Fibroblast of skin of abdomen (primary cell): ENCODE results near the gene TPM2.
A peak's percentile ranks its signal among the peaks of the same experiment; 100 is the strongest.

Source experiments
- DNase-seq: peaks from one replicate; pipeline ENCODE4 v3.0.0-alpha.2; 2013

The TPM2 gene

DNA sequence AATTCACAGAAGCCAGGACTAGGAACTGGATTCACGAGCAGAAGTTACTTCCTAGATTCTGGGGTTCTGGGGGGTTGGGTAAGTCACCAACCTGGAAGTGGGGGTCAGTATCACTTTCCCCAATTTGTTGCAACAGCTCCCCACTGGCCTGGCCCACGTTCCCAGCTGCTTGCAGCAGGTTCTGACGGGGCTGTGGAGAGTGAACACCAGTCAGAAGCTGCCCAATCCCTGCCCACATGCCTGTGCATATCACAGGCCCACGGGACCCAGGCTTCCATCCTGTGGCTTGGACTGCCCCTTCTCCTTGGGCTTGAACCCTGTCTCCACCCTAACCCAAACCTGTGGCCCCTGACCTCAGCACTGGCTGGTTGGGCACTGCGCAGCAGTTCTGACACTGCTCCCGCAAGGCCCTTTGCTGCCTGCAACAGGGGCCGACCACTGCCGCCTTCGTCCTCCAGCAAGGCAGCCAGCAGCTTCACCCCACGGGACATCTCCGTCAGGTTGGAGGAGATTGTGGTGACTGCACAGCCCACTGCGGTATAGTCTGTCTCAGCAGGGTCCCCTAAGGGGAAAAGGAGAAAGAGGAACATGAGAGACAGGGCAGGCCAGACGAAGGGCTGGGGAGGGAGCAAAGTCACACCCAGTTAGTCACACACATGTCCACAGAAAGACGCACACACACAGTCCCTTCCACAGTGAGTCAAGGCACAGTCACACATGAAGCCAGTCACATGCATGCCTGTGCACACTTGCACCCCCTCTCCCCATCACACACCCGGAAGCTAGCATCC, 29.2 kb upstream of the TPM2 start:
- DNase-seq, result no peak

DNA sequence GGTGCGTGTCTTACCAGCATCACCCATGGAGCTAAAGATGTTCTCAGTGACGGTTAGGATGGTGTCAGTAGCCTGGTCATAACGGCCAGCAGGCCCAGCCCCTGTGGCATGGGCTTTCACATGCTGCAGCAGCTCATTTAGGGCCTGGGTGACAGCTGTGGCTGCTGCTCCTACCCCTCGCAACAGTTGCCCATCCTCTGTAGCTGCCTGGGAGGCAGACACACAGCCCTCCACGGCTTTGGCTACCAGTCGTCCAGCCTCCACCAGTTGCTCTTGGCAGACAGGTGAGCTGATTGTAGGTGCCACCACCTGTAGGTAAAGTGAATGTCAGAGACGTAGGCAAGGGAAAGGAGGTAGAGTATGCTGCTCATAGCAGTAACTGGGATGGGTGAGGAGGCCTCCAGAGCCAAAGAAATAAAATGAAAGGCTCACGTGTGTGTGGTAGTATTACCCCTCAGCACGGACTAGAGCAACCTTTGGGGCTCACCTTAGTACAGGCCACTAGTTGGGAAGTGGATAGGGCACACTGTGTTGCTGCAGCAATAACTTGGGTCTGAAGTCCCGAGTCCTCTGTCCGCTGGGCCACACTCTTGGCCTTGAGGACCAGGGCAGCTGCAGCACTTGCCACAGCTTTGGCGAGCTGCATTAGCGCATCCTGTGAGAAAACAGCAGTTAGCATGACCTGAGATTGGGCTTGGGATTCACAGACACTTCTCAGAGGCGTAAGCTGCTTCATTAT, 27.6 kb upstream of the TPM2 start:
- no peak for DNase-seq

DNA sequence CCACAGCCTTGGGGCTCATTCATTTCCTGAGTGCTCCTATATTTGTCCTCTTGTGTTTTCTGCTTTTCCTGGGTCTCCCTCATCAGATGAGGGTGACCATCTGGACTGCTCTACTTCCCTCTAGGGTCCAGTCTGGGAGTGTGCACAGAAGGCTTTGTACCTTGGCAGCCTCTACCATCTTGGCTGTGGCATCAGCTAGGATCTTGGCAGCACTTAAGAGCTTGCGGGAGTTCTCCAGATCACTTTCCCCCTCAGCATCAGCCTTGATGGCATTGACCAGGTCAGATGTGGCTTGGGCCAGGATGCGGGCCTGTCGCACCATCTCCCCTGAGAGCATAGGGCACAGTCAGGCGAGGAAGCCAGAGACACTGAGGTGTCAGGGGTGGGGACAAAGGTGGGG, 26.5 kb upstream of the TPM2 start:
- no peak for DNase-seq

DNA sequence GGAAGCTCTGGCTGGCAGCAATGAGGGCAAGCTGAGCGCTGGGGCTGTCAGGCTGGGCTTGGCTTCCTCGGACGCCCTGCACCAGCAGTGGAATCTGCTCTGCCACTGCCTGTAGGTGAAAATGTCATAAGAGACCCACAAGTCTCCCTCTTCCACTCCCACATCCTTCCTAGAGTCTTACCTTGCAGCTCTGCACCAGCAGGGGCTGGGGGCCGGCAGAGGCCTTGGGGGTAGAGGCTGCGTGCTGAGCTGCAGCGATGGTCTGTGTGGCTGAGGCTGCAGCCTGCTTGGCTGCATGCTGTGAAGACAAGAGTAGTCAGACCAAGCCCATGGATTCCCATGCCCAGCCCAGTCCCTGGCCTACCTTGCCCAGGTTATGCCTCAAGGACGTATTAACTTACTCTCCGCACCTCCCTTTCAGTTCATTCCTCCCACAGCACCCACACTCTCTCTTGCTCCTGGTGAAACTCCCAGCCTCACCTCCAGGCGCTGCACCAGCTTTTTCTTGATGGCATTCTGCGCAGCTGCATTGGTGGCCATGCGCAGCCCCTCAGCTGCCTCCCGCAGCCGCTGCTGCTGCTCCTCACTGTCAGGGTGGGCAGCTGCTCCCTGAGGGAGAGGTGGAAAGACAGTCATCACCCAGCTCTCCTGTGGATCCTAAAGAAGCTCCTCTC, 25.0 kb upstream of the TPM2 start:
- DNase-seq, result no peak

DNA sequence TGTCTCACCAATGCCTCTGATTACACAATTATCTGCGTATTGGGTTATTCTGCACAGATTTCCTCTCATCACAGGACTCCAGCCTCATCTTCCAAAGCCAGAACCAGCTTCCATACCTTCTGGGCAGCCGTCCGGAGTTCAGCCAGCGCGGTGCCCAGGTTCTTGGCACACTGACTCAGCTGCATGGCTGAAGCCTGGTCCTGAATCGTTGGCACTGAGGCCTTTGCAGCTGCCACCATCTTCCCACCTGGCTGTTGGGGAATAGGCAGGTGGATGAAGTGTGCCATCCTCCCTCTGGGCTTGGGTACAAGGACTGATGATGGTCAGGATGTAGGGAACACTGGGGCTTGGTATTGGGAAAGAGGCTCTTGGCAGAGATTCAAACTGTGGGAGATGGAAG, 24.4 kb upstream of the TPM2 start:
- DNase-seq, result no peak

DNA sequence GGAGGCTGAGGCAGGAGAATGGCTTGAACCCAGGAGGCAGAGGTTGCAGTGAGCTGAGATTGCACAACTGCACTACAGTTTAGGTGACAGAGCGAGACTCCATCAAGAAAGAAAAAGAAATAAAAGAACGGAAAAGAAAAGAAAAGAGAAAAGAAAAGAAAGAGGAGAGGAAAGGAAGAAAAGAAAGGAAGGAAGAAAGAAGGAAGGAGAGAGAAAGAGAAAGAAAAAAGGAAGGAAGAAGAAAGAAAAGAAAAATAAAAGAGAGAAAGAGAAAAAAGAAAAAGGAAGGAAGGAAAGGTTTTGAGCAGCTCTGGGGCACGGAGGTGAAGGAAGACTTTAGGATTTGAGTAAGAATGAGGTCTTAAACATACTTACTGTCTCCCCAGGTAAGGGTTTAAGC, 23.9 kb upstream of the TPM2 start:
- no peak for DNase-seq

DNA sequence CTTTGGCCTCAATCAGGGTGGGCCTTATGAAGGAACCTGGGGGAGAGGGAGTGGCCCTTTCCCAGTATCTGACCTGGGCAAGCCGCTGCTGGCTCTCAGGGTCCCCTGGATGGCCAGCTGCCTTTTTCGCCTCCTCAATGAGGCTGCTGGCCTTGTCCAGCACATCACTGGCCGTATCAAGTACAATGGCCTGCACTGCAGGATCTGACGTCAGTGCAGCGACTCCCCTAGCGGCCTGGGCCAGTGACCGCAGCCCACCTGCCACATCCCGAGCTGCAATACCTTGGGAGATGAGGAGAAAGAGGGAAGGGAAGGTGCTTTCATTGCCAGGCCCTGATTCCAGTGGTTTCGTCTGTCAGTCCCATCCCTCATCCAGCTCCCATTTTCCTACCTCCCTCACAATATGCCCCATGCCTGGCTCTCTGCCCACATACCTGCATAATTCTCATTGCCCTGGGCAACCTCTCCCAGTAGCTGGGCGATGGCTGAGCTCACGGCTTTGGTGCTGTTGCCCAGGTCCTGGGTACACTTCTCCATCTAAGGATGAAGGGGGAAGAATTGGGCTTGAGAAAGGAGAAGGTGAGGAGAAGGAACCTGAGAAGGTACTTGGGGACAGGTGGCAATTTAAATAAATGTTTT, 23.2 kb upstream of the TPM2 start:
- DNase-seq, result no peak

DNA sequence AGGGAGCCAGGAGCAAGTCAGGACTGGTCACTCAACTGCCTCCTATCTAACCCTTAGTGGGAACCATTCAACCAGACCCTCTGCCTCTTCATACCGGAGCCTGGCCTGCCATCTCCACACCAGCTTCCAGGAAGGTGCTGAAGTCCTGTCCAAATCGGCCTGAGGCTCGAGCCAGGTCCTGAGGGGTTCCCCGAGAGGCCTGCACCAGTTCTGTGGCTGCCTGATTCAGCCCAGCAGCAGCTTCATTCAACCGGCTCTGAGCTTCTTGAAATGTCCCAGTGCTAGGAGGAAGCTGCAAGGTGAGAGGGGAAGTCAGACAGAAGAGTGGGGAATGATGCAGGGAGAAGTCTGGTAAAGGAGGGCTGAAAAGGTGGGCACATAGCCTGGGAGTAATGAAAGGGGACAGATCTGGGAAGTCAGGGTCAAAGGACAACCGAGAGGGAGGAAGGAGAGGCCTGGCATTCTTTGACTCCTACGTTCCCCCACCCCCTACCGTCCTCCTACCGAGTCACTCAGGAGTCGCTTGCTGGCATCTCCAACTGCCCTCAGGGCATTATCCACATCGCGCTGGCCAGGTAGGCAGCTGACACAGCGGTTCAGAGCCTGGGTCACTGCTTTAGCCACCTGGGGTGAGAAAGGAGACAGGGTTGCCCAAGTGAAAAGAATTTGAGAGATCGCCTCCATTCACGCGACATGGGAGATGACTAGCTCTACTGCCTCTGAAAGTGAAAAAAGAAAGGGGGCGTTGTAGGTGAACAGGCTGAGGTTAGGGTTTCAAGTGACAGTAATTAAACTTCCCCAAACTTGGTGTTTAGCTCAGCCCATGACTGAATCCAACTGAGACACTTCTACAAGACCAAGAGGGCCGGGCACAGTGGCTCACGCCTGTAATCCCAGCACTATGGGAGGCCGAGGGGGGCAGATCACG, 22.0 kb upstream of the TPM2 start:
- no peak for DNase-seq

DNA sequence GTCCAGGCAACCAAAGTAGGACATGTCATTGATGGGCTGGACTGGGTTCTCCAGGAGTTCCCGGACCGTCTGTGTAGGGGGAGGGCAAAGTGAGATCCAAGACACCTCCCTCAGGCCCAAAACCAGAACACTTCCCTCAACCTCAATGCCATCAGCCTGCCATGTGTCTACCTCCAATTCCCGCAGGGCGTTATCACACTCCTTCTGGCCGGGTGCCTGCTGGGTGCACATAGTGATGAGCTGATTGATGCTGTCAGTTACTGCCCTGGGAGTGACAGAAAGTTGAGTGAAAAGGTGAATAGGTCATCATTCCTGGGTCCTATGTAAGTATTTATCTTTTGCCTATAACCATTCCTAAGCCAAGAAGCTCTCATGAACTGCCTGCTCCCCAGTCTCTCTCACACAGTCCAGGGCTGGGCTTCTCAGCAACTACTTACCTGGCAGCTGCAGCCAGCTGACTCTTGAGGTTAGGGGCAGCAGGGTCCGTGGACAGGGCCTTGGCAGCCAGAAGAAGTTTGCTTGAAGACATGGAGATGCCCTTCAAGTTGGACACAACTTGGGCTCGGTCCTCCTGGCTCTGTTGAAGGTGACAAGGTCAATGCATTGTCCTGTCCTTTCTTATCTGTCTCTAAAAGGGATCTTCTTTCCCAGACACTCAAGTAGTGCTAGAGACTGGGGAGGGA, 21.2 kb upstream of the TPM2 start:
- DNase-seq, result no peak

DNA sequence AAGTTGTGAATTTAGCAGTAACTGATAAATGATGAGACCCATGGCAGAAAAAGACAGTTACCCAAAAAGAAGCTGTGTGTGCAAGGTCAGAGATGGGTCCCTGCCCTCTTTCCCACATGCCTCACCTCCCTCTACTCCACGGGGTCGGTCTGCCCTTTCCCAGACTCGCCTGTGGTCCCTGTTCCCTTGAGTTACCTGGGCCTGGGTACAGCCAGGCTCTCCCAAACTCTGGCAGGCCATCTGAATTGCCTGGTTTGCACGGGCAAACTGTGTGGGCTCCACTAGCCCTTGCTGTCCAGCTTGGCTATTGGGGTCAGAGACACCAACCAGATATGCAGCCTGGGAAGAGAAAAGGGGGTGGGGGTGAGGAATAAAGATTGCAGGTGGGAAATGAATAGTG, 18.4 kb upstream of the TPM2 start:
- no peak for DNase-seq

DNA sequence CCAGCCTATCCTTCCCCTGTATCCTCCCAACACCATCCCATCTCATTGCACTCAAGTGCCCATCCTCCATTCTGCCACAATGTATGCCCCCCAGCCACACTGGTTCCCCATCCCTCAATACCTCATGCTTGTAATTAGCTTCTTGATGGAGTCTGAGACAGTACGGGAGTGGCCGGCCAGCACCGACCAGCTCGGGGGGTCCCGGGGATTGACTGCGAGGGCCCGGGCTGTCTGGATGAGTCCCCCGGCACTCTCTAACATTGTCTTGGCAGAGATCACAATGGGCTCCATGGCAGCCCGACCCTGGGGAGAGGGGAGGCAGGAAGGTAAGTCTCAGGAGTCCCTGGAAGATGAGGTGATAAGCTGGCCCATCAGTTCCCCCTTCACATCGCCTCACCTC, 17.2 kb upstream of the TPM2 start:
- no peak for DNase-seq

DNA sequence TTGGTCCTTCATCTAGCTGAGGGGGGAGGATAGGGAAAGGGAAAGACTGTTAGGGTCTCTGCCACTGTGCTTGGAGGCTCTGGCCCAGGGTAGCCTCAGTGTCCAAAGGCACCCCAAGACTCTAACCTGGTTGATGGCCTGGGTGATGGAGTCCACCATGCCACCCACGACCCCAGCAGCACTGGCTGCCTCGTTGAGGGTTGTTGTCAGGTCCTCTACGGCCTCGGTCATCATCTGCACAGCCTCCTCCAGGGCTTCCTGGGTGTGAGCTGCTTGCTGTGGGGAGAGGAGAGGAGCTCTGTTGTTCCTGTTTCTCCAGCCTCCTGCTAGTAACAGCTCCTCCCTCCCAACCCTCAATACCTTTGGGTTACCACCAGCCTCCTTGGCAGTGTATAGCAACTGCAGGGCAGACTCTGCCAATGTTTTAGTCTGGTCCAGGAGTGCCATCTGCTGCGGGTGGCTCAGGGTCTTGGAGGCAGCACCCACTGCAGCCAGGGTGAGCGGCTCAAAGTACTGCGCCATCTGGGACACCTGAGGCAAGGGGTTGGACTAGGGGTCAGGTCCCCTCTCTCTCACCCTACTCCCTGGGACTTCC, 16.2 kb upstream of the TPM2 start:
- DNase-seq, result no peak

DNA sequence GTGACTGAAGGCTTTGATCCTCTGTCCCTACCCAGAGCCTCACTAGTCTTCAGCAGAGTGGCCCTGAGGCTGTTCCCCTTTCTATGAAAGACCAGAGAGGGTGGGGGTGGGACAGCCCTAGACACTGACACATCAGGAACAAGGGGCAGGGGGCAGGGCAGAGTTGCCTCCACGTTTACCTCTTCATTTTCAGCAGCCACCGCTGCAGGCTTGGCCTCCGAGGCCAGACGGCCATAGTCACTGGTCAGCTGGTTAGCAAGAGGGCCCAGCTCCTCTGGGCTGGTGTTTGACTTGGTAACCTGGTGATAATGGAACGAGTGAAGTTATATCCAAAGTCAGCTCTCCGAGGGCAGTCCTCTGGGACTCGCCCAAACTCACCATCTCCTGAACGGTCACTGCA, 15.6 kb upstream of the TPM2 start:
- DNase-seq, result no peak

DNA sequence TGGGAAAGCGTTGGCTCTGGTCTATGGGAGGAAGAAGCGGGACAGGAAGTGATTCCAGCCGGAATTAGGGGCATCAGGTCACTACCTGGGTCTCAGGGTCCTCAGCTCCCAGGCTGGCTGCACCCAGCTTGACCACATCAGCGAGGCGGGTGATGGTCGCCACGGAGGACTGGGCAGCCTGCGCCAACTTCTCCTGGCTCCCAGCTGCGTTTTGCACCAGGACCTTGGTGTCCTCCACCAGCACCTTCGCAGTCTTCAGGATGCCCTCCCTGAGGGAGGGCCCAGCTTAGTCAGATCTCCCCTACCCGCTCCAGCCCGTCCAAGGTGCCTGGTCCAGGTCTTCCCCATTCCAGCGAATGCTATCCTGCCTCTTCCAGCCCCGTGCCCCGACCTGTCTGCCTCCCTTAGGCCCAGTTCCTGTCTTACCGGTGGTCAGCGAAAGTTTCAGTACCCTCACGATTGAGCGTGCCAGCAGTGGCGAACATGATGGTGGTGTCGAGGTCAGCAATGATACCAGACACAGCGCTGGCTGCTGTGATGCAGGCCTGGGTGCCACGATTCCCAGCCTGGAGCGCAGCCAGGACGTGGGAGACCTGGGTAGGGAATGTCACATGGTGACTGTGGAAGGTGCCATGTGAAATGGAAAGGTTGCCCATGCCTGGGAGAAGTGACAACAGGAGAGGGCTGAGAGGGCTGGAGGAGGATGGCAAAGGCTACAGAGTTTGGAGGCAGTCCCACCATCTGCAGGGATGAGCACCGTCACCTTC, 14.4 kb upstream of the TPM2 start:
- no peak for DNase-seq

DNA sequence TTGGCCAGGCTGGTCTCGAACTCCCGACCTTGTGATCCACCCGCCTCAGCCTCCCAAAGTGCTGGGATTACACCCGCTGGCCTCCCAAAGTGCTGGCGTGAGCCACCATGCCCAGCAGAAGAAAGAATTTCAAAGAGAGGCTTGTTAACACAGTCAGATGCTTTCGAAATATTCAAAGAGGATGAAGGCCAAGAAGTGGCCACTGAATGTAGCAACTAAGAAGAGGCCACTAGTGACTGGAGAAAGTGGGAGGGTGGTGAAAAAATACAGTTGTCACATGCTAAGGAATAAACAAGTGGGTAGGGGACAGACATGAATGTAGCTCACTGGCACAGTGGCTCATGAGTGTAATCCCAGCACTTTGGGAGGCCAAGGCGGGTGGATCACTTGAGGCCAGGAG, 13.0 kb upstream of the TPM2 start:
- DNase-seq, result no peak

DNA sequence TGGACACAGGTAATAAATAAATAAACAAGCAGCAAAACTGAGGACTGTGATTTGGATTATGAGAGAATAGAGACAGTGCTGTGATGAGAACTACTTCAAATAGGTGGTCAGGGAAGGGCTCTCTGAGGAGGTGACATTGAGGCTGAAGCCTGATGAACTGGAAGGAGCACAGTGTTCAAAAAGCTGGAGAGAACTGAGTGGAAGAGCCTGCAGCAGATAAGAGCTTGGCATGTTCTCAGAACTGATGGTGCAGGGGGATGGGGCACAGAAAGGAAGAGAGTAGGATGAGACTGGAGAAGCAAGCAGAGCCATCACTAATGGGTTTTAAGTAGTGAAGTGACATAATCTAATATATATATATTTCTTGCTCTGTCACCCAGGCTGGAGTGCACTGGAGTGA, 11.2 kb upstream of the TPM2 start:
- no peak for DNase-seq

DNA sequence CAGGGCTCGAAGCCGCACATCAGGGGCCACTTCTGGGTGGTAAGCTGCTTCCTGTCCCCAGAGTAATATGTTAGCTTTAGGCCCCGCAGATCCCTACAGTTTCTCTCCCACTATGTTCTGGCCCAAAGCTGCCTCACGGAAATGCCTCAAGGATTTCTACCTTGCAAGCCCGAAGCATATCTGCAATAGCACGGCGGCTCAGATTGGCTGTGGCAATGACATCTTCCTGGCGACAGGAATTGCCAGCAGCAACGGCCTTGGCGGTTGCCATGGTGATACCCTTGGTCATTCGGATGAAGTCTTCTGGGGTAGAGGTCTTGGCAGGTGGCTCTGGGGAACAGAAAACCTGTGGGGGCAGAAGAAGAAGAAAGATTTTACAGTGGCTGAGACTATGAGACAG, 10.3 kb upstream of the TPM2 start:
- no peak for DNase-seq

DNA sequence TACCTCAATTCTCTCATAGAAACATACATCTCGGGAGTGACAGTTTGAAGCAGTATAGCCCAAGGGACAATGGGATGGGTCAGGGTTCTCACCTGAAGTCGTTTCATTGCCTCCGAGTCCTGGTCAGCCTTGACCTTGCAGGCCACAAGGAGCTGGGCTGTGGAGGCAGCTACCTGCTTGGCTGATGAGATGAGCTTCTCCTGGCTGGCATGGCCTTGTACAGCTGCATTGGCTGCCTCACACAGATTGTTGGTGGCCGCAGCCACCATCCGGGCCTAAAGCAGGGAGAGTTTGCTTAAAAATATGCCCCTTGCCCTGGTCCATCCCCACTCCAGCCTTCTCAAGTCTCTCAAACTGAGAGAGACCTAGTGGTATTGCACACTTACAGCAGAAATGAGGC, 8.5 kb upstream of the TPM2 start:
- no peak for DNase-seq

DNA sequence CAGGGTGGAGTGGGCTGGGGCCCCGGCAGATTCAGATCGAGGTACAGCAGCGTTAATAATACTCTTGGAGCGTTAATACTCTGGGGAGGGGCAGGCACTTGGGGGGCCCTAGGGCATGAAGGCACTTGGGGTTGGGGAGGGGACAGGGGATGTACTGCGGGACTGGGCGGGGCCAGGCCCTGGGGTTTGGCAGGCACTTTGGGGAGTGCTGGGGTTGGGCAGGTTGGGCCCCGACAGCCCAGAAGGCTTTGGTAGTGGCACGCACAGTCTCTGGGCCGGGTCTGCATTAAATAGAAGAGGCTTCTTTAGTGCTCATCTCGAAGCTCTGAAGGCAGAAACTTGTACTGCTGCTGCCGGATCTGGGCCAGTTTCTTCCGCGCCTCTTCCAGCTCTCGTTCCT, 7.8 kb upstream of the TPM2 start:
- DNase-seq, result no peak

DNA sequence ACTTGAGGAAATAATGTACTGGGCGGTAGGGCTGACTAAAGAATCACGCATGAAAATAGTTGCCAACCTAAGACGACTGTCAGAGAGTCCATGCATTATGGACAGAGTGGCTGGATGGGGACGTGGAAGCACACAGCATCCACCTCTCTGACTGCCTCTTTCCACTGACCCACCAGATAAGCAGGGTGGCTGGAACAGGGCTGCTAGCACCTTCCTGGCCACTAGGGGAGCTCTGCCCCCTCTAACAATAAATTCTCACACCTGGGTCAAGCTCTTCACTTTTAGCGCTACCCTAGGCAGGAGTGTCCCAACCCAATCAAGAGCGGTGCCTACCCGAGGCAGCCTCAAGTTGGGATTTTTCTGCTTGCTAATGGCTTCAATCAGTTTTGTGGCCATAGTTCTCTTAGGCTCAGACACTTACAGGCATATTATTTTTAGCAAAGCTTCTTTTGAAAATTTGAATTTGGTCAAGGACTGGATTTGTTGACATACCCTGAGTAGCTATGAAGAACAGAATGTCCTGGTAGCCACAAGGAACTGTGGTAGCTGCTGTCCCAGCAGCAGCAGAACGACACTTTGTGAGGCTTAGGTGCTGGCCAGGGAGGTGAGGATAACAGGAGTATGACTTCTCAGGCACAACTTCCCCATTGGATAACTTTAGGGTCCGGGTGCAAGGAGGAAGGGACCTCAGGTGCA, 6.9 kb upstream of the TPM2 start:
- DNase-seq, result peak; percentile 32
